Gastroesophageal sphincter (tissue), 4 donors: Measurements from ENCODE around the gene ITIH3. TPM values are rescaled to one million over a fixed set of nuclear protein-coding genes. Genes with fewer than 3 reads are reported as not detected.

ENCODE experiments used
- ATAC-seq: fragments of 150-250 bp; one replicate; pipeline ENCODE4 v1.9.1; 2016; ENCODE audit warnings: mild to moderate bottlenecking, moderate library complexity
- H3K27ac ChIP-seq, 4 donors: fragments of 200-600 bp; sonication (generic) in 3 of 4; 1 replicate in 3 of 4; 2 replicates in 1 of 4; pipeline ENCODE4 v1.5.1; 2016 to 2019
- H3K27me3 ChIP-seq: fragments of 200-600 bp; sonication (generic); one replicate; pipeline ENCODE4 v1.5.1; 2019
- H3K36me3 ChIP-seq, 2 donors: fragments of 200-600 bp; sonication (generic); one replicate each; pipeline ENCODE4 v1.5.1; 2019; ENCODE audit warnings: control low read depth in 1 of 2
- H3K4me1 ChIP-seq, 3 donors: fragments of 200-600 bp; sonication (generic); 1 replicate in 2 of 3; 2 replicates in 1 of 3; pipeline ENCODE4 v1.5.1; 2016 to 2019; ENCODE audit warnings: control low read depth in 2 of 3
- H3K4me3 ChIP-seq, 2 donors: fragments of 200-600 bp; sonication (generic); one replicate each; pipeline ENCODE4 v1.5.1; 2019; ENCODE audit warnings: mild to moderate bottlenecking in 1 of 2, moderate library complexity in 1 of 2
- H3K9me3 ChIP-seq, 3 donors: fragments of 200-600 bp; sonication (generic); one replicate each; pipeline ENCODE4 v1.5.1; 2017 to 2019; ENCODE audit warnings: control low read depth in 2 of 3
- CTCF ChIP-seq, 4 experiments: fragments of 200-600 bp in 2 of 4; fragments of 450-650 bp in 2 of 4; sonication (generic) in 1 of 4; IDR thresholded peaks; one replicate each; pipeline ENCODE4 v1.5.1; 2017 to 2019; ENCODE audit warnings: antibody characterized with exemption in 4 of 4, mild to moderate bottlenecking in 2 of 4, moderate library complexity in 2 of 4
- EP300 ChIP-seq: sonication (generic); formaldehyde crosslinking; IDR thresholded peaks from one replicate; pipeline ENCODE4 v1.6.1; 2017; ENCODE audit warnings: antibody characterized with exemption, mild to moderate bottlenecking
- POLR2A ChIP-seq, 2 donors: fragments of 450-650 bp; IDR thresholded peaks; one replicate each; pipeline ENCODE4 v1.6.1; 2017; ENCODE audit warnings: antibody characterized with exemption in 2 of 2, mild to moderate bottlenecking in 2 of 2, moderate library complexity in 1 of 2
- POLR2AphosphoS5 ChIP-seq: sonication (generic); formaldehyde crosslinking; IDR thresholded peaks from one replicate; pipeline ENCODE4 v1.6.1; 2017; ENCODE audit warnings: antibody characterized with exemption
- WGBS, 2 donors: methylation state at CpG; one replicate each; pipeline ENCODE4 v1.1.5; 2018; ENCODE audit warnings: low coverage in 1 of 2; 5-methylcytosine and 5-hydroxymethylcytosine counted together
- total RNA-seq, 4 donors: library from RNA; depleted of rRNA; stranded (reverse); fragments of >200 nt; gene quantifications; one replicate each; pipeline ENCODE4 v1.1.0, GENCODE V29; 2016

The ITIH3 gene
- total RNA-seq, 4 donors from 2014 or later: 0.27 to 9.7 (median 0.89) TPM; not detected in 1

- Histone ChIP-seq H3K36me3 (peaks cover 0 to 36% of the 10 kb centered on the region in 2 donors), H3K4me1 (no peaks in the 10 kb centered on the region), H3K4me3 (no peak overlapping the region), H3K9me3 (no peaks in the 10 kb centered on the region), H3K27ac (no peak overlapping the region), H3K27me3 (no peaks in the 10 kb centered on the region)
- no peak for TF ChIP-seq POLR2AphosphoS5
- no peak for TF ChIP-seq EP300
- peak in 2 of 4 experiments; percentile 7 to 33 for TF ChIP-seq CTCF (IDR thresholded peaks at IDR 0.05)
- no CpG with 5 or more reads among the region's 11 CpGs for WGBS, 2 donors
- no peak for ATAC-seq
Observed at GRCh38 chr3:52820736-52821135, 26.1 kb downstream of the ITIH3 start.

- Histone ChIP-seq H3K4me1 (no peaks in the 10 kb centered on the region), H3K4me3 (no peak overlapping the region), H3K27ac (no peak overlapping the region), H3K27me3 (no peaks in the 10 kb centered on the region), H3K9me3 (no peaks in the 10 kb centered on the region), H3K36me3 (peaks cover 0 to 47% of the 10 kb centered on the region in 2 donors)
- ATAC-seq: no peak
- TF ChIP-seq POLR2AphosphoS5 (no peak), CTCF (IDR thresholded peaks at IDR 0.05) (no peak), POLR2A (IDR thresholded peaks at IDR 0.05) (no peak), EP300 (no peak)
- WGBS, 2 donors: 67 to 100% methylated on average over 2 of the region's 5 CpGs
Observed at GRCh38 chr3:52822363-52822762, 27.8 kb downstream of the ITIH3 start.

- H3K4me1 ChIP-seq: no peaks in the 10 kb centered on the region
- TF ChIP-seq POLR2A (IDR thresholded peaks at IDR 0.05): no peak
- TF ChIP-seq POLR2AphosphoS5: no peak
- TF ChIP-seq CTCF (IDR thresholded peaks at IDR 0.05): no peak
- no peak for TF ChIP-seq EP300
- H3K4me3 ChIP-seq: no peak overlapping the region
- no peak overlapping the region for H3K27ac ChIP-seq
- no peaks in the 10 kb centered on the region for H3K27me3 ChIP-seq
- peaks cover 0 to 46% of the 10 kb centered on the region in 2 donors for H3K36me3 ChIP-seq
- H3K9me3 ChIP-seq: no peaks in the 10 kb centered on the region
- WGBS, 2 donors: 60% methylated on average over 1 of the region's 10 CpGs; no CpG with 5 or more reads in 1 of the 2 donors
- ATAC-seq: no peak
Observed at GRCh38 chr3:52824037-52824436, 29.4 kb downstream of the ITIH3 start.

GRCh38 chr3:52827441-52827840, 32.8 kb downstream of the ITIH3 start:
- TF ChIP-seq CTCF (IDR thresholded peaks at IDR 0.05) (no peak), EP300 (no peak), POLR2AphosphoS5 (no peak), POLR2A (IDR thresholded peaks at IDR 0.05) (no peak)
- no peak overlapping the region for H3K27ac ChIP-seq
- H3K4me3 ChIP-seq: no peak overlapping the region
- H3K9me3 ChIP-seq: no peaks in the 10 kb centered on the region
- no peaks in the 10 kb centered on the region for H3K27me3 ChIP-seq
- no peak for ATAC-seq
- H3K4me1 ChIP-seq: peaks cover 0 to 15% (median 6%) of the 10 kb centered on the region in 3 donors
- 40% methylated on average over 2 of the region's 9 CpGs; no CpG with 5 or more reads in 1 of the 2 donors for WGBS, 2 donors
- H3K36me3 ChIP-seq: peaks cover 0 to 35% of the 10 kb centered on the region in 2 donors

GRCh38 chr3:52827866-52828376, 33.3 kb downstream of the ITIH3 start:
- no peaks in the 10 kb centered on the region for H3K27me3 ChIP-seq
- ATAC-seq: no peak

More at GRCh38 chr3:52827866-52828376, 33.3 kb downstream of the ITIH3 start:
- Histone ChIP-seq H3K27ac (no peak overlapping the region), H3K4me1 (peaks cover 0 to 20% (median 6%) of the 10 kb centered on the region in 3 donors), H3K36me3 (peaks cover 0 to 32% of the 10 kb centered on the region in 2 donors), H3K4me3 (no peak overlapping the region), H3K9me3 (no peaks in the 10 kb centered on the region)
- TF ChIP-seq CTCF (IDR thresholded peaks at IDR 0.05): no peak
- TF ChIP-seq POLR2A (IDR thresholded peaks at IDR 0.05): no peak
- no peak for TF ChIP-seq POLR2AphosphoS5
- TF ChIP-seq EP300: no peak
- no CpG with 5 or more reads among the region's 10 CpGs for WGBS, 2 donors
